ENCODE data around the gene UBL4A. TPM values are rescaled to one million over a fixed set of nuclear protein-coding genes. Genes with fewer than 3 reads are reported as not detected.

UBL4A gene
- total RNA-seq, 1 donor from 2014 or later = 21.2 TPM

GRCh38 chrX:154452823-154453222 lies 33.6 kb downstream of the UBL4A start:
- Mint-ChIP-seq H3K27me3 (ENCODE audit: low read depth) (no peaks in the 10 kb centered on the region), H3K27ac (ENCODE audit: unreplicated experiment) (no peak overlapping the region), H3K4me1 (ENCODE audit: low read depth) (peaks cover 4% of the 10 kb centered on the region), H3K4me3 (ENCODE audit: unreplicated experiment) (no peak overlapping the region), H3K9me3 (ENCODE audit: low read depth) (peaks cover 8% of the 10 kb centered on the region), H3K36me3 (ENCODE audit: low read depth) (peaks cover 13% of the 10 kb centered on the region)
- no peak for DNase-seq (ENCODE audit: low spot score)
- TF ChIP-seq, protein P1, sequence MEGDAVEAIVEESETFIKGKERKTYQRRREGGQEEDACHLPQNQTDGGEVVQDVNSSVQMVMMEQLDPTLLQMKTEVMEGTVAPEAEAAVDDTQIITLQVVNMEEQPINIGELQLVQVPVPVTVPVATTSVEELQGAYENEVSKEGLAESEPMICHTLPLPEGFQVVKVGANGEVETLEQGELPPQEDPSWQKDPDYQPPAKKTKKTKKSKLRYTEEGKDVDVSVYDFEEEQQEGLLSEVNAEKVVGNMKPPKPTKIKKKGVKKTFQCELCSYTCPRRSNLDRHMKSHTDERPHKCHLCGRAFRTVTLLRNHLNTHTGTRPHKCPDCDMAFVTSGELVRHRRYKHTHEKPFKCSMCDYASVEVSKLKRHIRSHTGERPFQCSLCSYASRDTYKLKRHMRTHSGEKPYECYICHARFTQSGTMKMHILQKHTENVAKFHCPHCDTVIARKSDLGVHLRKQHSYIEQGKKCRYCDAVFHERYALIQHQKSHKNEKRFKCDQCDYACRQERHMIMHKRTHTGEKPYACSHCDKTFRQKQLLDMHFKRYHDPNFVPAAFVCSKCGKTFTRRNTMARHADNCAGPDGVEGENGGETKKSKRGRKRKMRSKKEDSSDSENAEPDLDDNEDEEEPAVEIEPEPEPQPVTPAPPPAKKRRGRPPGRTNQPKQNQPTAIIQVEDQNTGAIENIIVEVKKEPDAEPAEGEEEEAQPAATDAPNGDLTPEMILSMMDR (IDR thresholded peaks at IDR 0.05) = no peak

DNA sequence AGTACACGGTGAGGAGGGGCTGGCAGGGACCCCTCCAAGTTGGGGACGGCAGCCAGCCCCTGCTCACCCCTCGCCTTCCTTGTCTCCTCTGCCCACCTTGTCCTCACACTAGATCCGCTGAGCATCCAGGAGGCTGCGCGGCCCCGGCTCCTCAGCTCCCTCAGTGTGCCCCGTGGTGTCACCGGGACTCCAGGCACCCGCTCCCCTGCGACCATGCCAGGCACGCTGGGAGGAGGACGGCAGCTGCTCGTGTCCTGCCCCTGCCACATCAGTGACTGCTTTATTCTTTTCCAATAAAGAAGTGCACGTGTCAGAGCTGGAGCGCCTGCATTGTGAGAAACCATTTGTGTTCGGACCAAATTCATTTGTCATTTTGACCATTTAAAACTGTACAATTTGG lies 36.1 kb downstream of the UBL4A start:
- H3K9me3 Mint-ChIP-seq (ENCODE audit: low read depth) = peaks cover 4% of the 10 kb centered on the region
- H3K4me1 Mint-ChIP-seq (ENCODE audit: low read depth) = peaks cover 6% of the 10 kb centered on the region
- H3K36me3 Mint-ChIP-seq (ENCODE audit: low read depth) = peaks cover 17% of the 10 kb centered on the region
- TF ChIP-seq, protein P1 (IDR thresholded peaks at IDR 0.05) = no peak
- H3K27ac Mint-ChIP-seq (ENCODE audit: unreplicated experiment) = no peak overlapping the region
- no peaks in the 10 kb centered on the region for H3K27me3 Mint-ChIP-seq (ENCODE audit: low read depth)
- H3K4me3 Mint-ChIP-seq (ENCODE audit: unreplicated experiment) = no peak overlapping the region
- no peak for DNase-seq (ENCODE audit: low spot score)

GRCh38 chrX:154449618-154450017 lies 36.8 kb downstream of the UBL4A start:
- H3K36me3 Mint-ChIP-seq (ENCODE audit: low read depth) = peaks cover 15% of the 10 kb centered on the region
- H3K27me3 Mint-ChIP-seq (ENCODE audit: low read depth) = no peaks in the 10 kb centered on the region
- H3K4me1 Mint-ChIP-seq (ENCODE audit: low read depth) = peaks cover 10% of the 10 kb centered on the region
- TF ChIP-seq, protein P1 (IDR thresholded peaks at IDR 0.05) = no peak
- H3K9me3 Mint-ChIP-seq (ENCODE audit: low read depth) = peaks cover 4% of the 10 kb centered on the region
- DNase-seq (ENCODE audit: low spot score) = no peak
- H3K27ac Mint-ChIP-seq (ENCODE audit: unreplicated experiment) = no peak overlapping the region
- H3K4me3 Mint-ChIP-seq (ENCODE audit: unreplicated experiment) = no peak overlapping the region

- DNase-seq (ENCODE audit: low spot score) = no peak
- Mint-ChIP-seq H3K4me1 (ENCODE audit: low read depth) (peaks cover 12% of the 10 kb centered on the region), H3K27ac (ENCODE audit: unreplicated experiment) (no peak overlapping the region), H3K36me3 (ENCODE audit: low read depth) (peaks cover 11% of the 10 kb centered on the region), H3K27me3 (ENCODE audit: low read depth) (no peaks in the 10 kb centered on the region), H3K9me3 (ENCODE audit: low read depth) (no peaks in the 10 kb centered on the region), H3K4me3 (ENCODE audit: unreplicated experiment) (no peak overlapping the region)
- TF ChIP-seq, protein P1 (IDR thresholded peaks at IDR 0.05) = no peak
Observed at GRCh38 chrX:154448484-154448883, 37.9 kb downstream of the UBL4A start.

DNA sequence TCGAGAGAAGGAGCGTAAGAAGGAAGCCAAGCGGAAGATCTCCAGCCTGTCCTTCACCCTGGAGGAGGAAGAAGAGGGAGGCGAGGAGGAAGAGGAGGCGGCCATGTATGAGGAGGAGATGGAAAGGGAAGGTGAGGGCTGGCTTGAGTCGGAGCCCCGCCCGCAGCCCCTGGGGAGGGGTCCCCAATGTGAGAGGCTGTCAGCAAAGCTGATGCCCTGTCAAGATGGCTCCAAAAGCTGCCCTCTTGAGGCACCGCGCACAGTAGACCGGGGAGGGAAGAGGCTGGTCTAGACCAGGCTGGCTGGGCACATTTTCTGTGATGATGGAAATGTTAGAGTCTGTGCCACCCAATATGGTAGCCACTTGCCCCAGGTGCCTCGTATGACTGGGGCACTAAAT lies 40.0 kb downstream of the UBL4A start:
- Mint-ChIP-seq H3K27ac (ENCODE audit: unreplicated experiment) (no peak overlapping the region), H3K4me3 (ENCODE audit: unreplicated experiment) (no peak overlapping the region), H3K36me3 (ENCODE audit: low read depth) (peaks cover 7% of the 10 kb centered on the region), H3K9me3 (ENCODE audit: low read depth) (no peaks in the 10 kb centered on the region), H3K4me1 (ENCODE audit: low read depth) (peaks cover 14% of the 10 kb centered on the region), H3K27me3 (ENCODE audit: low read depth) (no peaks in the 10 kb centered on the region)
- TF ChIP-seq, protein P1 (IDR thresholded peaks at IDR 0.05) = no peak
- no peak for DNase-seq (ENCODE audit: low spot score)

Data from chondrocyte (in vitro differentiated cells).